HepG2 (cell line): Measurements from ENCODE around the gene UBE2O. TPM values are rescaled to one million over a fixed set of nuclear protein-coding genes. Genes with fewer than 3 reads are reported as not detected.

Source experiments
- ATAC-seq: fragments of 200-7000 bp; cut with Tn5 transposase; 3 replicates; pipeline ENCODE4 v1.9.1; 2020; ENCODE audit warnings: mild to moderate bottlenecking, moderate library complexity
- BruUV-seq: library from RNA; stranded (reverse); fragments of 400-500 nt; replicated peaks from 2 replicates; lab custom pipeline; 2021; lab: Mats Ljungman, UMichigan
- CTCF ChIA-PET: fragments of 300-600 bp; formaldehyde crosslinking; extraction: SDS; loops from one replicate; lab custom pipeline; 2021; ENCODE audit warnings: low total read pairs, inconsistent platforms, low intra/inter-chr PET ratio; lab: Yijun Ruan, JAX
- POLR2A ChIA-PET: fragments of 350-600 bp; sonication (Branson Sonifier 250); formaldehyde crosslinking; loops from one replicate; lab custom pipeline; 2020; ENCODE audit warnings: antibody characterized with exemption, inconsistent platforms; lab: Yijun Ruan, JAX
- DNase-seq: peaks from one replicate; pipeline ENCODE4 v3.0.0-alpha.2; 2015; ENCODE audit warnings: low spot score
- FAIRE-seq: peaks from 3 replicates; lab custom pipeline; 2011; peaks lifted over from hg19 to GRCh38; lab: Jason Lieb, UNC
- H2AFZ ChIP-seq: one replicate; pipeline ENCODE4 v1.6.1; 2011; ENCODE audit warnings: low read length, inconsistent platforms
- H3K27ac ChIP-seq: fragments of 300-600 bp; 3 replicates; pipeline ENCODE4 v1.8.0; 2011; ENCODE audit warnings: mixed run types, mild to moderate bottlenecking, mixed read lengths, low read length, inconsistent platforms; ENCODE audit not compliant: insufficient read depth; ENCODE audit errors: extremely low read length
- H3K27me3 ChIP-seq, 2 experiments: fragments of 200-600 bp in 1 of 2; 2 replicates in 1 of 2; 3 replicates in 1 of 2; pipeline versions ENCODE4 v1.6.0 to v1.8.0; 2011; ENCODE audit warnings: low read length in 2 of 2, mild to moderate bottlenecking in 2 of 2, moderate library complexity in 2 of 2, inconsistent platforms in 1 of 2; ENCODE audit not compliant: insufficient read depth in 2 of 2, control insufficient read depth in 1 of 2
- H3K36me3 ChIP-seq, 2 experiments: fragments of 200-600 bp in 1 of 2; replicated peaks in 1 of 2; 2 replicates in 1 of 2; 3 replicates in 1 of 2; pipeline versions ENCODE4 v1.5.1 to v1.8.0; 2011; ENCODE audit warnings: low read length in 2 of 2, inconsistent platforms in 1 of 2; ENCODE audit not compliant: insufficient read depth in 2 of 2, control insufficient read depth in 1 of 2
- H3K4me1 ChIP-seq: 2 replicates; pipeline ENCODE4 v1.5.1; 2012; ENCODE audit warnings: low read length, inconsistent platforms; ENCODE audit not compliant: insufficient read depth
- H3K4me2 ChIP-seq: 2 replicates; pipeline ENCODE4 v1.6.0; 2011; ENCODE audit warnings: low read depth, low read length, inconsistent platforms
- H3K4me3 ChIP-seq, 3 experiments: fragments of 200-600 bp in 1 of 3; sonication (generic), shearing (Covaris generic) in 1 of 3; replicated peaks in 1 of 3; 2 replicates each; pipeline ENCODE4 v1.5.1; 2011 to 2016; ENCODE audit warnings: low read length in 3 of 3, inconsistent platforms in 2 of 3, low read depth in 2 of 3, mild to moderate bottlenecking in 2 of 3, control low read depth in 1 of 3, mixed read lengths in 1 of 3; ENCODE audit not compliant: insufficient read depth in 1 of 3
- H3K79me2 ChIP-seq: one replicate; pipeline ENCODE4 v1.6.1; 2011; ENCODE audit warnings: low read length, inconsistent platforms; ENCODE audit not compliant: insufficient read depth
- H3K9ac ChIP-seq: 2 replicates; pipeline ENCODE4 v1.6.0; 2011; ENCODE audit warnings: mild to moderate bottlenecking, low read depth, low read length, inconsistent platforms; ENCODE audit not compliant: insufficient read depth
- H3K9me3 ChIP-seq: 2 replicates; pipeline ENCODE4 v1.5.1; 2012; ENCODE audit warnings: mild to moderate bottlenecking, low read length
- H4K20me1 ChIP-seq: 2 replicates; pipeline ENCODE4 v1.6.0; 2011; ENCODE audit warnings: inconsistent platforms, mild to moderate bottlenecking, low read length, moderate library complexity; ENCODE audit not compliant: insufficient read depth
- CEBPG ChIP-seq: IDR thresholded peaks from 2 replicates; pipeline ENCODE4 v1.6.1; 2016
- GZF1 ChIP-seq: sonication (generic); formaldehyde crosslinking; IDR thresholded peaks from 2 replicates; pipeline ENCODE4 v1.5.1; 2020; ENCODE audit warnings: mild to moderate bottlenecking, missing genetic modification reagents
- HNRNPK ChIP-seq: fragments of 200-400 bp; formaldehyde crosslinking; IDR thresholded peaks from 2 replicates; pipeline ENCODE4 v1.6.1; 2018; ENCODE audit warnings: low read length, low read depth, moderate library complexity, mild to moderate bottlenecking; ENCODE audit not compliant: poor library complexity, severe bottlenecking
- LCORL ChIP-seq, 2 experiments: fragments of 450-650 bp in 1 of 2; sonication (generic) in 1 of 2; formaldehyde crosslinking in 1 of 2; IDR thresholded peaks; 2 replicates each; pipeline versions ENCODE4 v1.5.0 to v1.6.1; 2017 to 2020; ENCODE audit warnings: antibody characterized with exemption in 1 of 2, missing genetic modification reagents in 1 of 2
- NFYB ChIP-seq: sonication (generic); formaldehyde crosslinking; IDR thresholded peaks from 2 replicates; pipeline ENCODE4 v1.4.0; 2020; ENCODE audit warnings: missing genetic modification reagents
- REPIN1 ChIP-seq: sonication (generic); formaldehyde crosslinking; IDR thresholded peaks from 2 replicates; pipeline ENCODE4 v1.8.0; 2022; ENCODE audit warnings: missing genetic modification reagents, low read depth, mild to moderate bottlenecking, borderline replicate concordance
- SMAD1 ChIP-seq: sonication (generic); formaldehyde crosslinking; IDR thresholded peaks from 2 replicates; pipeline ENCODE4 v1.4.0; 2020; ENCODE audit warnings: missing genetic modification reagents, low read depth, mild to moderate bottlenecking, borderline replicate concordance
- ZNF253 ChIP-seq: sonication (generic); formaldehyde crosslinking; IDR thresholded peaks from 2 replicates; pipeline ENCODE4 v1.8.0; 2022; ENCODE audit warnings: mild to moderate bottlenecking, missing genetic modification reagents, borderline replicate concordance
- ZNF460 ChIP-seq: sonication (generic); formaldehyde crosslinking; IDR thresholded peaks from 2 replicates; pipeline ENCODE4 v1.5.1; 2020; ENCODE audit warnings: missing genetic modification reagents, mild to moderate bottlenecking, borderline replicate concordance
- ZNF510 ChIP-seq: sonication (generic); formaldehyde crosslinking; IDR thresholded peaks from 2 replicates; pipeline ENCODE4 v1.4.0; 2020; ENCODE audit warnings: low read depth, mild to moderate bottlenecking, missing genetic modification reagents
- ZNF816 ChIP-seq: sonication (generic); formaldehyde crosslinking; IDR thresholded peaks from 2 replicates; pipeline ENCODE4 v1.8.0; 2022; ENCODE audit warnings: missing genetic modification reagents, mild to moderate bottlenecking, borderline replicate concordance
- ZNF878 ChIP-seq: sonication (generic); formaldehyde crosslinking; IDR thresholded peaks from 2 replicates; pipeline ENCODE4 v1.8.1; 2023; ENCODE audit warnings: mild to moderate bottlenecking, missing genetic modification reagents, moderate library complexity
- WGBS: methylation state at CpG from one replicate; pipeline ENCODE4 v1.1.6; 2017; ENCODE audit warnings: low lambda C conversion rate; 5-methylcytosine and 5-hydroxymethylcytosine counted together
- in situ Hi-C: cut with HindIII; loops from 2 replicates; pipeline ENCODE4 v1.10.0; 2017; ENCODE audit warnings: low pct_unique_long_range_greater_than_20kb; ENCODE audit not compliant: extremely low pct_ligation_motif_present
- intact Hi-C: fragments of 100-400 bp; cut with micrococcal nuclease; formaldehyde crosslinking; loops from one replicate; pipeline ENCODE4 v1.10.0; 2022; ENCODE audit not compliant: unreplicated experiment
- polyA plus RNA-seq, 8 experiments: library from polyadenylated mRNA; depleted of rRNA in 3 of 8; stranded (reverse) in 7 of 8; unstranded in 1 of 8; fragments of >200 nt; fragmentation: Illumina TruSeq in 4 of 8; extraction: Trizol in 4 of 8; gene quantifications; 2 replicates each; pipeline versions ENCODE4 v1.2.1 to v1.2.3, GENCODE V29; 2011 to 2016; ENCODE audit warnings: low read depth in 4 of 8, missing spikeins in 1 of 8, mixed read lengths in 1 of 8; ENCODE audit not compliant: insufficient read depth in 1 of 8
- total RNA-seq, 5 experiments: library from RNA; depleted of rRNA; stranded (reverse); fragments of >200 nt; fragmentation: Illumina TruSeq; extraction: Trizol; gene quantifications; 2 replicates each; pipeline ENCODE4 v1.2.3, GENCODE V29; 2016; ENCODE audit warnings: low read depth in 1 of 5
- TF ChIP-seq, protein P1 (sequence below): sonication (generic); formaldehyde crosslinking; IDR thresholded peaks from 2 replicates; pipeline ENCODE4 v1.5.1; 2020; ENCODE audit warnings: mild to moderate bottlenecking, missing genetic modification reagents, moderate library complexity
- TF ChIP-seq, protein P2 (sequence below): sonication (generic); formaldehyde crosslinking; IDR thresholded peaks from 2 replicates; pipeline ENCODE4 v1.4.0; 2020; ENCODE audit warnings: missing genetic modification reagents, mild to moderate bottlenecking, borderline replicate concordance

Gene UBE2O
- total and polyA plus RNA-seq, 2 of the 13 experiments (the other 11 are each of a cell fraction or from before 2014, with no cell fraction given) = 21.5 to 23.5 TPM

DNA sequence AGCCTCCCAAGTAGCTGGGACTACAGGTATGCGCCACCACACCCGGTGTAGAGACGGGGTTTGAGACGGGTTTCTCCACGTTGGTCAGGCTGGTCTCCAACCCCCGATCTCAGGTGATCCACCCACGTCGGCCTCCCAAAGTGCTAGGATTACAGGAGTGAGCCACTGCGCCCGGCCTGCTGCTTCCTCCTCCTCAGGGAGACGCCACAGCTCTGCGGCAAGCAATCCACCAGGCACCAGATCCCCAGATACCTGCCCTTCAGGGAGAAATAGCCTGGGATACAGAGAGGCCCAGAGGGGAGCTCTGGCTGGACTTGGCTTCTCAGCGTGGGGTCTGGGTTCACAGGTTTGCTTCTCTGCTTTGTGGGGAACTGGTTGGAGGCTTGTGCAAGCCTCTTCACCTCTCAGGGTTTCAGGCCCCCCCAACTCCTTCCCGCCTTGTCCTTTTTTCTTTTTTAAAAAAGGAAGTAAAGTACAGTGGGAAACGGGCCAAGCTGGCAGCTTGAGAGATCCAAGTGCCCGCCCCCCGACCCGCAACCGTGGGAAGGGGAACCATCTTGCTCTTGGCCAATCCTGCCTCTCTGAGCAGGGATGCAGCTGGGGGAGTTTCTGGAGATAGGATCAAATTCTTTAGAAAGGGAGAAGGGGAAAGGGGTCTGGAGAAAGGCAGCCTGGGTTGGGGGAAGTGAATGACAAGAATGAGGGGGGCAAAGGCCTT is 71.2 kb downstream of the UBE2O start:
- Histone ChIP-seq H3K4me1 (peaks cover 67% of the 10 kb centered on the region), H3K9me3 (no peaks in the 10 kb centered on the region), H3K4me3 (peak overlapping the region; percentile 72 to 90 (median 86)), H3K79me2 (peaks cover 84% of the 10 kb centered on the region), H3K27ac (peak overlapping the region; percentile 100), H4K20me1 (peaks cover 10% of the 10 kb centered on the region; the same call in 1 of the 2 replicates), H3K36me3 (peaks cover 5 to 14% of the 10 kb centered on the region in 2 experiments; a peak in 4 of 5 replicates), H3K9ac (peak overlapping the region; percentile 99), H3K4me2 (peak overlapping the region; percentile 99), H3K27me3 (no peaks in the 10 kb centered on the region; a peak in 1 of 5 replicates), H2AFZ (no peak overlapping the region)
- peak; percentile 5 for ATAC-seq
- ChIA-PET CTCF (no interaction called here), POLR2A (interaction anchor here (0.7 to 20.9 kb wide), 26 partner anchors 8 to 506 kb away, joined by 3 to 1379 read pairs (median 5); partner anchors contain the start of genes PRPSAP1, QRICH2, RHBDF2 and UBALD2)
- FAIRE-seq = no peak
- no peak for DNase-seq
- in situ Hi-C loops = no loop called here
- BruUV-seq = no TSS peak
- 13% methylated on average over 13 of the region's 19 CpGs for WGBS
- intact Hi-C loops = no loop called here
- TF ChIP-seq ZNF878 (peak; percentile 19; the same call in 1 of the 2 replicates), CEBPG (CRISPR knock-in tag) (peak; percentile 55), ZNF510 (CRISPR knock-in tag) (peak; percentile 59; the same call in 1 of the 2 replicates), REPIN1 (CRISPR knock-in tag) (peak; percentile 30; the same call in 1 of the 2 replicates), ZNF816 (CRISPR knock-in tag) (peak; percentile 13; the same call in 1 of the 2 replicates), GZF1 (CRISPR knock-in tag) (0 out of 2 replicates have a peak, but pooled peaks have one; percentile 50), ZNF460 (CRISPR knock-in tag) (peak; percentile 98), NFYB (CRISPR knock-in tag) (peak; percentile 54), LCORL (IDR thresholded peaks at IDR 0.05) (no peak), LCORL (CRISPR knock-in tag; IDR thresholded peaks at IDR 0.05) (no peak), HNRNPK (no peak), ZNF253 (CRISPR knock-in tag) (no peak), SMAD1 (CRISPR knock-in tag) (no peak)
- TF ChIP-seq, protein P1, sequence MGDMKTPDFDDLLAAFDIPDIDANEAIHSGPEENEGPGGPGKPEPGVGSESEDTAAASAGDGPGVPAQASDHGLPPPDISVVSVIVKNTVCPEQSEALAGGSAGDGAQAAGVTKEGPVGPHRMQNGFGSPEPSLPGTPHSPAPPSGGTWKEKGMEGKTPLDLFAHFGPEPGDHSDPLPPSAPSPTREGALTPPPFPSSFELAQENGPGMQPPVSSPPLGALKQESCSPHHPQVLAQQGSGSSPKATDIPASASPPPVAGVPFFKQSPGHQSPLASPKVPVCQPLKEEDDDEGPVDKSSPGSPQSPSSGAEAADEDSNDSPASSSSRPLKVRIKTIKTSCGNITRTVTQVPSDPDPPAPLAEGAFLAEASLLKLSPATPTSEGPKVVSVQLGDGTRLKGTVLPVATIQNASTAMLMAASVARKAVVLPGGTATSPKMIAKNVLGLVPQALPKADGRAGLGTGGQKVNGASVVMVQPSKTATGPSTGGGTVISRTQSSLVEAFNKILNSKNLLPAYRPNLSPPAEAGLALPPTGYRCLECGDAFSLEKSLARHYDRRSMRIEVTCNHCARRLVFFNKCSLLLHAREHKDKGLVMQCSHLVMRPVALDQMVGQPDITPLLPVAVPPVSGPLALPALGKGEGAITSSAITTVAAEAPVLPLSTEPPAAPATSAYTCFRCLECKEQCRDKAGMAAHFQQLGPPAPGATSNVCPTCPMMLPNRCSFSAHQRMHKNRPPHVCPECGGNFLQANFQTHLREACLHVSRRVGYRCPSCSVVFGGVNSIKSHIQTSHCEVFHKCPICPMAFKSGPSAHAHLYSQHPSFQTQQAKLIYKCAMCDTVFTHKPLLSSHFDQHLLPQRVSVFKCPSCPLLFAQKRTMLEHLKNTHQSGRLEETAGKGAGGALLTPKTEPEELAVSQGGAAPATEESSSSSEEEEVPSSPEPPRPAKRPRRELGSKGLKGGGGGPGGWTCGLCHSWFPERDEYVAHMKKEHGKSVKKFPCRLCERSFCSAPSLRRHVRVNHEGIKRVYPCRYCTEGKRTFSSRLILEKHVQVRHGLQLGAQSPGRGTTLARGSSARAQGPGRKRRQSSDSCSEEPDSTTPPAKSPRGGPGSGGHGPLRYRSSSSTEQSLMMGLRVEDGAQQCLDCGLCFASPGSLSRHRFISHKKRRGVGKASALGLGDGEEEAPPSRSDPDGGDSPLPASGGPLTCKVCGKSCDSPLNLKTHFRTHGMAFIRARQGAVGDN (CRISPR knock-in tag) = peak; percentile 28; the same call in 1 of the 2 replicates
- TF ChIP-seq, protein P2, sequence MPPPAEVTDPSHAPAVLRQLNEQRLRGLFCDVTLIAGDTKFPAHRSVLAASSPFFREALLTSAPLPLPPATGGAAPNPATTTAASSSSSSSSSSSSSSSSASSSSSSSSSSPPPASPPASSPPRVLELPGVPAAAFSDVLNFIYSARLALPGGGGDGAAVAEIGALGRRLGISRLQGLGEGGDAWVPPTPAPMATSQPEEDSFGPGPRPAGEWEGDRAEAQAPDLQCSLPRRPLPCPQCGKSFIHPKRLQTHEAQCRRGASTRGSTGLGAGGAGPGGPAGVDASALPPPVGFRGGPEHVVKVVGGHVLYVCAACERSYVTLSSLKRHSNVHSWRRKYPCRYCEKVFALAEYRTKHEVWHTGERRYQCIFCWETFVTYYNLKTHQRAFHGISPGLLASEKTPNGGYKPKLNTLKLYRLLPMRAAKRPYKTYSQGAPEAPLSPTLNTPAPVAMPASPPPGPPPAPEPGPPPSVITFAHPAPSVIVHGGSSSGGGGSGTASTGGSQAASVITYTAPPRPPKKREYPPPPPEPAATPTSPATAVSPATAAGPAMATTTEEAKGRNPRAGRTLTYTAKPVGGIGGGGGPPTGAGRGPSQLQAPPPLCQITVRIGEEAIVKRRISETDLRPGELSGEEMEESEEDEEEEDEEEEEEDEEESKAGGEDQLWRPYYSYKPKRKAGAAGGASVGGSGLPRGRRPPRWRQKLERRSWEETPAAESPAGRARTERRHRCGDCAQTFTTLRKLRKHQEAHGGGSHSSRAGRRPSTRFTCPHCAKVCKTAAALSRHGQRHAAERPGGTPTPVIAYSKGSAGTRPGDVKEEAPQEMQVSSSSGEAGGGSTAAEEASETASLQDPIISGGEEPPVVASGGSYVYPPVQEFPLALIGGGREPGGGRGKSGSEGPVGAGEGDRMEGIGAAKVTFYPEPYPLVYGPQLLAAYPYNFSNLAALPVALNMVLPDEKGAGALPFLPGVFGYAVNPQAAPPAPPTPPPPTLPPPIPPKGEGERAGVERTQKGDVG = peak; percentile 48; the same call in 1 of the 2 replicates
